GM19239 (cell line): Measurements from ENCODE around the gene PLAGL2.

Experiments used
- DNase-seq: peaks from one replicate; pipeline ENCODE4 v3.0.0; 2011; ENCODE audit warnings: low spot score; ENCODE audit not compliant: insufficient read length
- FAIRE-seq: peaks from 2 replicates; lab custom pipeline; 2011; peaks lifted over from hg19 to GRCh38; lab: Jason Lieb, UNC

PLAGL2 gene

GRCh38 chr20:32157611-32158010 lies 49.9 kb downstream of the PLAGL2 start:
- FAIRE-seq (no peak), DNase-seq (no peak)

GRCh38 chr20:32155017-32155981 lies 52.2 kb downstream of the PLAGL2 start:
- DNase-seq: no peak
- FAIRE-seq: no peak

- DNase-seq: no peak
- FAIRE-seq: no peak
Measured at GRCh38 chr20:32153771-32154170, 53.8 kb downstream of the PLAGL2 start.

GRCh38 chr20:32153156-32153665 lies 54.3 kb downstream of the PLAGL2 start:
- FAIRE-seq (no peak), DNase-seq (no peak)

DNA sequence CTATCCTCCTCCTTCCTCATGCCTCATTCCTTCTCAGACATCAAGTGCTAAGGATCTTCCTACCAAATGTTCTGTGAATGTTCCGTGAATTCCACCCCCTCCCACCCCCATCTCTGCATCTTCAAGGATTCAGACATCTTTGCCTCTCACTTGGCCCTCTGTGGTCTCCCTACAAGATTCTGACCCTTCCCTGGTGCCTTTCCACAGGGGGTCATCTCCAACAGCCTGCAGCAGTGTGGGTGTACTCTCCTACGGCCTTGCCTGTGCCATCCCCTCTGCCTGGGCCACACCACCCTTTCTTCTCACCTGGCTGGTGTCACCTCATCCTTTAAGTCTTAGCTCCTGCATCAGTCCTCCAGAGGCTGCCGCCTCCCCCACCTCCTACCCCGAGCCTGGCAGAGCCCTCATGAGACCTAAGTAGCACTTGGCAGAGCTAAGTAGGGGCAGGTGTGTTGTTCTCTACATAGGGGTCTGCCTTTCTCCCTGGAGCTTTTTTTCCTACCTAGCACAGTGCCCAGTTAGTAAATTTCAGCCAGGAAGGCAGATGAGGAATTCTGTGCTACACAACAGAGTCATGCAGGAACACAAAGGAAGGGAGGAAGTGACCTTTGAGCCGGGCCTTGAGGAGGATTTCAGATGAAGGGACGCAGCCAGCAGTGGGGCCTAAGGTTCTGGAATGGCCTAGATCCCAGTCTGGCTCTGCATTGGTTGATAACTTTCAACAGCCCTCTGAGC lies 55.0 kb downstream of the PLAGL2 start:
- DNase-seq: no peak
- no peak for FAIRE-seq

GRCh38 chr20:32150291-32150848 lies 57.2 kb downstream of the PLAGL2 start:
- DNase-seq (no peak), FAIRE-seq (no peak)

GRCh38 chr20:32149566-32150170 lies 57.9 kb downstream of the PLAGL2 start:
- FAIRE-seq: no peak
- no peak for DNase-seq

GRCh38 chr20:32144898-32145662 lies 62.5 kb downstream of the PLAGL2 start:
- DNase-seq (no peak), FAIRE-seq (no peak)

DNA sequence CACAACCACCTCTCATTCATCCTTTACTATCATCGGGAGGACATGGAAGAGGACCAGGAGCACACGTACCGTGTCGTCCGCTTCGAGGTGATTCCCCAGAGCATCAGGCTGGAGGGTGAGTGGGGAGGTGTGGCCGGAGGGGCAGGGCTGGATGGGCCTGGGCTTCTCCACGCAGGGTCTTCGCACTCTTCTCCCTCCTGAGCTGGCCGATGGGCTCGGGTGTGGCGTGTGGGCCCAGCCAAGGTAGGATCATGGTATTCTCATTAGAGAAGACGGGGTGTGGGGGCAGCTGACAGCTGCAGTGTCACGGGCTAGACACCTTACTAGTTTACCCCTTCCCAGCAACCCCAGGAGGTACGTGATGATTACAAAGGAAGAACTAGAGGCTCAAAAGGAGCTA lies 64.6 kb downstream of the PLAGL2 start:
- no peak for FAIRE-seq
- DNase-seq: no peak
